Mammary epithelial cell (primary cell): ENCODE results near the gene VWA1.

Experiments used
- CTCF ChIP-seq, 2 donors: IDR thresholded peaks in 1 of 2; conservative IDR thresholded peaks in 1 of 2; 2 replicates each; pipeline ENCODE4 v1.5.1; 2011 to 2012; ENCODE audit warnings: inconsistent platforms in 2 of 2, low read length in 2 of 2, mild to moderate bottlenecking in 2 of 2, control low read depth in 1 of 2, low read depth in 1 of 2; ENCODE audit not compliant: insufficient read depth in 1 of 2; ENCODE audit errors: extremely low read depth in 1 of 2
- EZH2 ChIP-seq: IDR thresholded peaks from 2 replicates; pipeline ENCODE4 v1.6.1; 2012; ENCODE audit warnings: low read length, inconsistent platforms, borderline replicate concordance

GRCh38 chr1:1429671-1430073 lies 5.8 kb upstream of the VWA1 start:
- TF ChIP-seq CTCF (conservative IDR thresholded peaks at IDR 0.05 in 1 of 2, IDR thresholded peaks at IDR 0.05 in 1 of 2; ENCODE audit: extremely low read depth in 1 of 2, insufficient read depth in 1 of 2, low read depth in 1 of 2, low read length in 2 of 2) (no peak), EZH2 (no peak)
